Keratinocyte (primary cell): ENCODE results near the gene HNRNPAB. TPM values are rescaled to one million over a fixed set of nuclear protein-coding genes. Genes with fewer than 3 reads are reported as not detected.

Experiments
- DNase-seq: peaks from one replicate; pipeline ENCODE4 v3.0.0-alpha.2; 2011; ENCODE audit warnings: low read depth, missing footprints, low spot score
- FAIRE-seq: peaks from 2 replicates; lab custom pipeline; 2011; peaks lifted over from hg19 to GRCh38; lab: Jason Lieb, UNC
- H2AFZ ChIP-seq: 2 replicates; pipeline ENCODE4 v1.6.0; 2012; ENCODE audit warnings: low read length, control low read depth, inconsistent platforms; ENCODE audit not compliant: control insufficient read depth
- H3K27ac ChIP-seq: 2 replicates; pipeline ENCODE4 v1.5.1; 2011; ENCODE audit warnings: low read length; ENCODE audit not compliant: control insufficient read depth, insufficient read depth
- H3K27me3 ChIP-seq: 3 replicates; pipeline ENCODE4 v1.6.0; 2011; ENCODE audit warnings: low read length; ENCODE audit not compliant: control insufficient read depth, insufficient read depth; ENCODE audit errors: extremely low read depth
- H3K36me3 ChIP-seq, 2 experiments: 2 replicates in 1 of 2; 3 replicates in 1 of 2; pipeline ENCODE4 v1.5.1; 2011; ENCODE audit warnings: low read length in 2 of 2, mild to moderate bottlenecking in 1 of 2; ENCODE audit not compliant: control insufficient read depth in 2 of 2, insufficient read depth in 2 of 2; ENCODE audit errors: extremely low read depth in 1 of 2
- H3K4me1 ChIP-seq: 3 replicates; pipeline ENCODE4 v1.5.1; 2011; ENCODE audit warnings: low read length; ENCODE audit not compliant: control insufficient read depth, insufficient read depth; ENCODE audit errors: extremely low read depth
- H3K4me2 ChIP-seq: 3 replicates; pipeline ENCODE4 v1.6.0; 2011; ENCODE audit warnings: low read depth, low read length; ENCODE audit not compliant: control insufficient read depth, insufficient read depth; ENCODE audit errors: extremely low read depth
- H3K4me3 ChIP-seq, 3 experiments: fragments of 200-600 bp in 1 of 3; sonication (generic) in 1 of 3; 2 replicates in 2 of 3; 3 replicates in 1 of 3; pipeline ENCODE4 v1.5.1; 2011 to 2016; ENCODE audit warnings: low read length in 3 of 3, mild to moderate bottlenecking in 3 of 3, control low read depth in 2 of 3, inconsistent platforms in 1 of 3, low read depth in 1 of 3, mixed read lengths in 1 of 3, mixed run types in 1 of 3, moderate library complexity in 1 of 3; ENCODE audit not compliant: control insufficient read depth in 2 of 3, insufficient read depth in 2 of 3; ENCODE audit errors: extremely low read depth in 1 of 3
- H3K79me2 ChIP-seq: 2 replicates; pipeline ENCODE4 v1.6.0; 2012; ENCODE audit warnings: low read length; ENCODE audit not compliant: control insufficient read depth, insufficient read depth
- H3K9ac ChIP-seq: 3 replicates; pipeline ENCODE4 v1.6.0; 2011; ENCODE audit warnings: low read length; ENCODE audit not compliant: control insufficient read depth, insufficient read depth; ENCODE audit errors: extremely low read depth
- H3K9me1 ChIP-seq: 3 replicates; pipeline ENCODE4 v1.6.0; 2011; ENCODE audit warnings: low read length; ENCODE audit not compliant: control insufficient read depth, insufficient read depth; ENCODE audit errors: extremely low read depth
- H3K9me3 ChIP-seq: 2 replicates; pipeline ENCODE4 v1.5.1; 2012; ENCODE audit warnings: low read depth, low read length; ENCODE audit not compliant: control insufficient read depth
- H4K20me1 ChIP-seq: 3 replicates; pipeline ENCODE4 v1.6.0; 2011; ENCODE audit warnings: low read length; ENCODE audit not compliant: control insufficient read depth, insufficient read depth; ENCODE audit errors: extremely low read depth
- EZH2 ChIP-seq: IDR thresholded peaks from one replicate; pipeline ENCODE4 v1.6.1; 2012; ENCODE audit warnings: inconsistent platforms, mild to moderate bottlenecking, low read length, moderate library complexity
- dilution Hi-C: fragments of 300-500 bp; cut with MboI; formaldehyde crosslinking; loops from one replicate; pipeline ENCODE4 v1.7.0; 2020; ENCODE audit warnings: low sequenced_read_pairs; ENCODE audit not compliant: extremely low pct_ligation_motif_present
- polyA plus RNA-seq, 5 experiments: library from polyadenylated mRNA; depleted of rRNA in 3 of 5; stranded (reverse) in 3 of 5; stranded (forward) in 1 of 5; unstranded in 1 of 5; fragments of >200 nt; gene quantifications; 1 replicate in 1 of 5; 2 replicates in 3 of 5; 3 replicates in 1 of 5; pipeline versions ENCODE4 v1.2.1 to v1.2.3, GENCODE V29; 2011 to 2012; ENCODE audit warnings: missing spikeins in 2 of 5, low read depth in 1 of 5, low replicate concordance in 1 of 5
- TF ChIP-seq, protein P1 (sequence below), 3 experiments: IDR thresholded peaks in 1 of 3; conservative IDR thresholded peaks in 1 of 3; optimal IDR thresholded peaks in 1 of 3; 2 replicates in 2 of 3; 3 replicates in 1 of 3; pipeline versions ENCODE3 to v1.5.1; 2011; ENCODE audit warnings: low read length in 3 of 3, mild to moderate bottlenecking in 3 of 3, moderate library complexity in 2 of 3, control low read depth in 1 of 3, inconsistent platforms in 1 of 3; ENCODE audit not compliant: insufficient read depth in 2 of 3; ENCODE audit errors: extremely low read depth in 1 of 3

Gene HNRNPAB
- polyA plus RNA-seq, 1 donor (not counting 4 experiments of a cell fraction or from before 2014, with no cell fraction given): 161 TPM

DNA sequence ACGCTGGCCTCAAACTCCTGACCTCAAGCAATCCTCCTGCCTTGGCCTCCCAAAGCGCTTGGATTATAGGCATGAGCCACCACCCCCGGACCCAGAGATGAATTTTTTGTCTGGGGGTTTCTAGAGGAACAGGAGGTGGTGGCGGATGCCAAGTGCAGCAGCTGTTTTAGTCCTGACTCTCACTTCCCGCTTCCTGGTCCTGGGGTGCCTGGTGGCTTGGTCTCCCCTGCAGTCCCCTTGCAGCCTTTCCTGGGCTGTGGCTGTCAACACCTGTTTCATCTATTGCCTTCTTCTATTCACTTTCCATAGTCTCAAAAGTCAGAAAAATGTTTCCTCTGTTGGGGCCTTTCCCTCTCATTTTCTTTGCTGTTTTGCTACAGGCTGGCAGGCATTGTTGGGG lies 44.2 kb upstream of the HNRNPAB start:
- Histone ChIP-seq H3K4me2 (no peak overlapping the region), H4K20me1 (no peaks in the 10 kb centered on the region), H3K4me1 (peaks cover 2% of the 10 kb centered on the region), H3K36me3 (no peaks in the 10 kb centered on the region), H3K79me2 (no peaks in the 10 kb centered on the region), H3K27me3 (peaks cover 4% of the 10 kb centered on the region), H3K4me3 (no peak overlapping the region), H2AFZ (no peak overlapping the region), H3K9ac (no peak overlapping the region), H3K27ac (no peak overlapping the region), H3K9me1 (no peaks in the 10 kb centered on the region), H3K9me3 (no peaks in the 10 kb centered on the region)
- DNase-seq (no peak), FAIRE-seq (no peak)
- dilution Hi-C loops: no loop called here
- no peak for TF ChIP-seq EZH2
- TF ChIP-seq, protein P1, sequence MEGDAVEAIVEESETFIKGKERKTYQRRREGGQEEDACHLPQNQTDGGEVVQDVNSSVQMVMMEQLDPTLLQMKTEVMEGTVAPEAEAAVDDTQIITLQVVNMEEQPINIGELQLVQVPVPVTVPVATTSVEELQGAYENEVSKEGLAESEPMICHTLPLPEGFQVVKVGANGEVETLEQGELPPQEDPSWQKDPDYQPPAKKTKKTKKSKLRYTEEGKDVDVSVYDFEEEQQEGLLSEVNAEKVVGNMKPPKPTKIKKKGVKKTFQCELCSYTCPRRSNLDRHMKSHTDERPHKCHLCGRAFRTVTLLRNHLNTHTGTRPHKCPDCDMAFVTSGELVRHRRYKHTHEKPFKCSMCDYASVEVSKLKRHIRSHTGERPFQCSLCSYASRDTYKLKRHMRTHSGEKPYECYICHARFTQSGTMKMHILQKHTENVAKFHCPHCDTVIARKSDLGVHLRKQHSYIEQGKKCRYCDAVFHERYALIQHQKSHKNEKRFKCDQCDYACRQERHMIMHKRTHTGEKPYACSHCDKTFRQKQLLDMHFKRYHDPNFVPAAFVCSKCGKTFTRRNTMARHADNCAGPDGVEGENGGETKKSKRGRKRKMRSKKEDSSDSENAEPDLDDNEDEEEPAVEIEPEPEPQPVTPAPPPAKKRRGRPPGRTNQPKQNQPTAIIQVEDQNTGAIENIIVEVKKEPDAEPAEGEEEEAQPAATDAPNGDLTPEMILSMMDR (optimal IDR thresholded peaks at IDR 0.05 in 1 of 3, IDR thresholded peaks at IDR 0.05 in 1 of 3, conservative IDR thresholded peaks at IDR 0.05 in 1 of 3; ENCODE audit: extremely low read depth in 1 of 3, insufficient read depth in 2 of 3, low read length in 3 of 3): no peak

DNA sequence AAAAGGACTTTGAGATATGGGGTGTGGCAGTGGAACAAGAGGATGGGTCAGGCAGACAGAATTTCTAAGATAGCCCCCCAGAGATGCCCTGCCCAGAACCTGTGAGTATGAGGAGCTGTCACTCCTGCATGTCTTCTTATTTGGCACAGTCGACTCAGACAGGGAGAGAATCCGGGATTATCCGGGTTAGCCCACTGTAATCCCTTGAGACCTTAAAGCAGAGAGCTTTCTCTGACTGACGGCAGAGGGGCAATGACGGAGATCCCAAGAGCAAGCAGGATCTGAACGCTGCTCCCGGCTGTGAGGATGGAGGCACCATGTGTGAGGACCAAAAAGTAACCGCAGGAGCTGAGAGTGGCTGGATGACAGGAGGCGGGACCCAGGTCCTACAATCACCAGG lies 41.9 kb upstream of the HNRNPAB start:
- no peaks in the 10 kb centered on the region for H3K9me3 ChIP-seq
- no peak overlapping the region for H3K4me2 ChIP-seq
- dilution Hi-C loops: no loop called here
- no peak overlapping the region for H3K27ac ChIP-seq
- H3K4me3 ChIP-seq: no peak overlapping the region
- DNase-seq (no peak), FAIRE-seq (no peak)
- H3K4me1 ChIP-seq: peaks cover 2% of the 10 kb centered on the region
- H4K20me1 ChIP-seq: no peaks in the 10 kb centered on the region
- no peak overlapping the region for H3K9ac ChIP-seq
- no peaks in the 10 kb centered on the region for H3K9me1 ChIP-seq
- no peaks in the 10 kb centered on the region for H3K36me3 ChIP-seq
- no peaks in the 10 kb centered on the region for H3K79me2 ChIP-seq
- H3K27me3 ChIP-seq: peaks cover 4% of the 10 kb centered on the region
- no peak for TF ChIP-seq EZH2
- TF ChIP-seq, protein P1 (optimal IDR thresholded peaks at IDR 0.05 in 1 of 3, IDR thresholded peaks at IDR 0.05 in 1 of 3, conservative IDR thresholded peaks at IDR 0.05 in 1 of 3; ENCODE audit: extremely low read depth in 1 of 3, insufficient read depth in 2 of 3, low read length in 3 of 3): no peak
- no peak overlapping the region for H2AFZ ChIP-seq
